Natural killer cell treated with Interleukin-12 subunit alpha and Interleukin-12 subunit beta and Interleukin-15 and Interleukin-18, amount 100 ng/mL, for 72 hours (primary cell): ENCODE results near the gene STXBP2. TPM values are rescaled to one million over a fixed set of nuclear protein-coding genes. Genes with fewer than 3 reads are reported as not detected.

ENCODE experiments used
- ATAC-seq, 2 donors: fragments of 150-1000 bp; cut with Tn5 transposase in 1 of 2; sonication (Bioruptor Pico), chemical (Tn5 transposase) in 1 of 2; 2 replicates each; pipeline ENCODE4 v1.10.0; 2021
- DNase-seq: peaks from one replicate; pipeline ENCODE4 v3.0.0; 2022; ENCODE audit warnings: low spot score
- H3K27ac Mint-ChIP-seq, 2 donors: 1 replicate in 1 of 2; 2 replicates in 1 of 2; pipeline ENCODE4 v1.8.0; 2022; ENCODE audit warnings: mixed read lengths in 2 of 2, mild to moderate bottlenecking in 1 of 2, moderate library complexity in 1 of 2
- H3K27me3 Mint-ChIP-seq, 2 donors: 1 replicate in 1 of 2; 2 replicates in 1 of 2; pipeline ENCODE4 v1.8.0; 2022; ENCODE audit warnings: mixed read lengths in 2 of 2
- H3K36me3 Mint-ChIP-seq: one replicate; pipeline ENCODE4 v1.8.0; 2022; ENCODE audit warnings: mixed read lengths
- H3K4me1 Mint-ChIP-seq, 2 donors: 1 replicate in 1 of 2; 2 replicates in 1 of 2; pipeline ENCODE4 v1.8.0; 2022; ENCODE audit warnings: low read depth in 2 of 2, mixed read lengths in 2 of 2, mild to moderate bottlenecking in 1 of 2
- H3K4me3 Mint-ChIP-seq: one replicate; pipeline ENCODE4 v1.8.0; 2022; ENCODE audit warnings: mixed read lengths
- H3K9me3 Mint-ChIP-seq: 2 replicates; pipeline ENCODE4 v1.8.0; 2022; ENCODE audit warnings: mixed read lengths
- total RNA-seq, 2 donors: library from RNA; stranded (reverse); gene quantifications; one replicate each; pipeline ENCODE4 v1.2.3, GENCODE V29; 2022

Gene STXBP2
- total RNA-seq, 2 donors from 2014 or later, result 233 to 247 TPM

DNA sequence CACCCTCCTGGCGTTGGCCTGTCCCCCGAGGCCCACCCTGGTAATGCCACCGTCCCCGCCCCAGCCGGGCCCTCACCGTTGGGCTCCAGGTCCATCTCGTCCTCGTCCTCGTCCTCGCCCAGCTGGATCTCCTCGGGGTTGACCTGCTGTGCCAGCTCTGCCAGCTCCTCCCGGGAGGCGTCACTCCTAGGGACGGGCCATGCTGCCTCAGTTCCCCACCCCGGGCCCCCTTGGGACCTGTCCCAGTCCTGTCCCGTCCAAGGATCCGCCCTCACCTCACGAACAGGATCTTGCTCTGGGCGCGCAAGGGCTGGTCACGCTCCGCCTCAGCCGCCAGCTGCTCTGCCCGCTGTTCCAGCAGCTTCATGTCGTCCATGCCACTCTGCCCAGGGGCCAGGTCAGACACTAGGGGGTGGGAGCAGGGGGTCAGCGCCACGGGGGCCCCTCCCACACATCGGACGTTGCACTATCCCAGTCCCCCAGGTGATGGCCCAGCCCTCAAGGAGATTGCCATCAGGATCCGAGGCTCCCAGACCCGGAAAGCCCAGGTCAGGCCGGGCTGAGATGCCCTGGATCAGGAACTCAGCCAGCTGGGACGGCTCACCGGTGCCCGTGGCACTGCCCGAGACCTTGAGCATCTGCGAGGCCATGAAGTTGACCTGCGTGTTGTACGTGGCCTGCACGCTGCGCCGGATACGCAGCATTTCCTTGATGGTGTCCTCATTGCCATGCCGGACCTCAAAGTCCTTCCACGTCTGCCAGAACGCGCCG, 17.1 kb upstream of the STXBP2 start:
- Mint-ChIP-seq H3K4me3 (no peak overlapping the region), H3K27ac (no peak overlapping the region), H3K4me1 (peaks cover 0 to 10% of the 10 kb centered on the region in 2 donors), H3K27me3 (no peaks in the 10 kb centered on the region), H3K36me3 (no peaks in the 10 kb centered on the region), H3K9me3 (no peaks in the 10 kb centered on the region)
- ATAC-seq (no peak), DNase-seq (no peak)

DNA sequence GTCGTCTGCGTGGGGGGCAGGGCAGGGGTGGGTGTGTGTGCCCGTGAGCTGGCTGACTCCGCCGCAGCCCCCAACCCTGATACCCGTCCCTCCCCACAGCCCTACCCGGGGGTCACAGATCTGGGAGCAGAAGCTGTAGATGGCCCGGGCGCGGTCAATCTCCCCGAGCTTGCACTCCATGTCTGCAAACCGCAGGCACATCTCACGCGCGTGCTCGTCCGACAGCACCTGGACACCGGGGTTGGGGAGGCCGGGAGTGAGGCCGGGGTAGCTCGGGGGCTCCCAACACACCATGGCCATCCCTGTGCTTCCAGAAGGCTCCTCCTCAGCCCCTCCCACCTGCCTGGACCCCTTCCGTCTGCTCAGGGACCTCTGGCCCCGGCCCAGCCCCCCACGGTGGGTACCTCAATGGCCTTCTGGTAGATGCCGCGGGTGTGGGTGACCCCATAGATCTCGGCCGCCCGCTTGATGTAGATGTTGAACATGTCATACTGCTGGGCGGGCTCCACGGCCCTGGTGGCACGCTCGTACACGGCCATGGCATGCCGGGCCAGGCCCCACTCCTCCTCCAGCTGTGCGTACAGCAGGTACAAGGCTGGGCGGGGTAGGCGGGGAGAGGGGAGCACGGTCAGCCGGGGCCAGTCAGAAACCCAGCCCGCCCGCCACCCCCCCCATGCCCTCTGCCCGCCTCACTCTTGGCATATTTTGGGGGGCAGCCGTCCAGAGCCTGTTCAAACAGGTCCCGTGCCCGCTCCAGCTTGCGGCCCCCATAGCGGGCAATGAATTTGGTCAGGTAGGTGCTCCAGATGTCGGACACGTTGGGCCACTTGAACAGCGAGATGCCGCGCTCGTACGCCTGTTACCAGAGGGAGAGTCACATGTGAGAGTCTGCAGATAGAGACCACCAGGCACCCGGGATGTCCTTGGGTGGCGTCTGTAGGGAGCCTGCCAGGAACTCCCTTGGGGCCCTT, 16.2 kb upstream of the STXBP2 start:
- H3K27me3 Mint-ChIP-seq, result no peaks in the 10 kb centered on the region
- no peak overlapping the region for H3K27ac Mint-ChIP-seq
- H3K4me3 Mint-ChIP-seq, result no peak overlapping the region
- ATAC-seq (no peak), DNase-seq (no peak)
- H3K9me3 Mint-ChIP-seq, result no peaks in the 10 kb centered on the region
- H3K4me1 Mint-ChIP-seq, result peaks cover 0 to 10% of the 10 kb centered on the region in 2 donors
- H3K36me3 Mint-ChIP-seq, result no peaks in the 10 kb centered on the region

DNA sequence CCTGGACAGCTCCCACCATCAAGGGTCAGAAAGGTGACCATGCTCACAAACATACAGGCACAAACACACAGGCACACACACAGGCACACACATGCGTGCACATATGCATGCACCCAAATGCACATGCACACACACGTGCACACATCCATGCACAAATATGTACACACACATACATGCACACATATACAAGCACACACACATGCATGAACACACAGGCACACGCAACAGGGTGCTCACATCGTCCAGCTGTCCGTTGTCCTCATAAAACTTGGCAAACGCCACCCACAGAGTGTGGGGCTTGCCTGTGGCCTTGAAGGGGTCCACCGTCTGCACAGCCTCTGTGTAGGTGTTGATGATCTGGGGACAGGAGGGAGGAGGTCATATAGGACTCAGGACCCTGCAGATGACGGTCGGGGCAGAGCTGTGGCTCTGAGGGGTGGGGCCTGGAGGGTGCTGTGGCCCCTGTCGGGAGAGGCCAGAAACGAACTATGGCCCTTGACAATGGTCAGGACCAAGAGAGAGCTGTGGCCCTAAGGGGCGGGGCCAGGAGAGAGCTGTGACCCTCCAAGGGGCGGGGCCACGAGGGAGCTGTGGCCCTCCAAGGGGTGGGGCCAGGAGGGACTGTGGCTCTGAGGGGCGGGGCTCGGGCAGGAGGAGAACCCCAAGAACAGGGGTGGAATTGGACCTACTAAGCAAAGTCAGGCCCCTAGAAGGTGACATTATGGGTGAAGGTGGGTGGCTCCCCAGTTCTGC, 13.8 kb upstream of the STXBP2 start:
- H3K4me1 Mint-ChIP-seq, result peaks cover 1 to 19% of the 10 kb centered on the region in 2 donors
- no peak overlapping the region for H3K4me3 Mint-ChIP-seq
- H3K9me3 Mint-ChIP-seq, result no peaks in the 10 kb centered on the region
- H3K27ac Mint-ChIP-seq, result no peak overlapping the region
- DNase-seq, result no peak
- ATAC-seq, result peak in 1 of 2 donors; percentile 26
- no peaks in the 10 kb centered on the region for H3K27me3 Mint-ChIP-seq
- no peaks in the 10 kb centered on the region for H3K36me3 Mint-ChIP-seq

DNA sequence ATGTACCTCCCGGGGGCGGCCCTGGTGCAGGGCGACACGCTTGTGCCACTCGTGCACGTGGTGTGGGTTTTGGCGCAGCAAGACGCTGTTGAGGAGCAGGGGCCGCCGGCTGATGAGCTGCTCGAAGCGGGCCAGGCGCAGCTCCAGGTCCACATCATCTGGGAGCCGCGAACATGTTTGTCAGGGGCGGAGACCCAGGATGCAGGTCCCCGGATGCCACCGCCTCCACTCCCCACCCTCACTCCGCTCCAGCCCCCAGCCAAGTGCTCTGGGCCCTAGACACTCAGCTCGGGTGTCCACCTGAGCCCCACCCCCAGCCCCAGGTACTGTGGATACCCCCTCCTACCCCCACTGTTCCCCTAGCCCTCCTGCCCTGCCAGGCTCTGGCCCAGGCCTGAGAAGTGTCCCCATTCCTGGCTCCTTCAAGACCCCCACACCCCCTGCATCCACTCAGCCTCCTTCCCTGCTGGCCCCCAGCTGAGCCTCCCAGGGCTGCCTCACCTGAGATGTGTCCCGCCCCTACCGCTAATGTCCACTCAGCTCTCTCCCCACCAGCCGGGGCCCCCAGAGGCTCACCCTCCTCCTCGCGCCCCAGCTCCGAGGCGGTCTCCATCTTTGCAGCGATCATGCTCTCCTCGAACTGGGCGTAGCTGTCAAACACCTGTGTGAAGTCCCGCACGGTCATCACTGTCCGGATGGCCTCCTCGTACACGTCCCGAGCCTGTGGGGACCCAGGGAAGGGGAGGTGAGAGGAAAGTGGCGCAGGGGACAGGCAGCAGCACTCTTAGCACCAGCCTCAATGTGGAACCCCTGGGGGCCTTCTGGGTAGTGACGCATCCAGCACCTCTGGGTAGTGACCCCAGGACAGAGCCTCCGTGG, 12.9 kb upstream of the STXBP2 start:
- no peaks in the 10 kb centered on the region for H3K9me3 Mint-ChIP-seq
- ATAC-seq (no peak), DNase-seq (no peak)
- H3K27ac Mint-ChIP-seq, result no peak overlapping the region
- H3K4me1 Mint-ChIP-seq, result peaks cover 10 to 20% of the 10 kb centered on the region in 2 donors
- H3K4me3 Mint-ChIP-seq, result no peak overlapping the region
- H3K27me3 Mint-ChIP-seq, result no peaks in the 10 kb centered on the region
- no peaks in the 10 kb centered on the region for H3K36me3 Mint-ChIP-seq

DNA sequence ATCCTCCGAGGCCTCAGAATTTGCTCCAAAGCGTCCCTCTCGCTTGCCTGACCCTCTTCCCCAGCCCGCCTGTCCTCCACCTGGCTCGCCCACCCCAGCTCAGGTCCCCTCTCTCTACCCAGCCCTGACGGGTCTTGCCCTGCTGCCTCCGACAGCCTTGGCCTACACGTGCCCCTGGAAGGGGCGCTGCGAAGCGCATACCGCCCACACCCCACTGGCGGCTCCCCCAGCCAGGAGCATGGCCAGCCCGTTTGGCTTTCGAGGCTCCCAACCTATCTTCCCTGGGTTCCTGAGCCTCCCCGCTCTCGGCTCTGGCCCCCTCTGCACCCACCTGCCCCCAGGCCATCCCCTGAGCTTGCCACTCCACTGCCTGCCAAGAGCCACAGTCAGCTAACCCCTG, 12.1 kb upstream of the STXBP2 start:
- H3K27ac Mint-ChIP-seq, result no peak overlapping the region

DNA sequence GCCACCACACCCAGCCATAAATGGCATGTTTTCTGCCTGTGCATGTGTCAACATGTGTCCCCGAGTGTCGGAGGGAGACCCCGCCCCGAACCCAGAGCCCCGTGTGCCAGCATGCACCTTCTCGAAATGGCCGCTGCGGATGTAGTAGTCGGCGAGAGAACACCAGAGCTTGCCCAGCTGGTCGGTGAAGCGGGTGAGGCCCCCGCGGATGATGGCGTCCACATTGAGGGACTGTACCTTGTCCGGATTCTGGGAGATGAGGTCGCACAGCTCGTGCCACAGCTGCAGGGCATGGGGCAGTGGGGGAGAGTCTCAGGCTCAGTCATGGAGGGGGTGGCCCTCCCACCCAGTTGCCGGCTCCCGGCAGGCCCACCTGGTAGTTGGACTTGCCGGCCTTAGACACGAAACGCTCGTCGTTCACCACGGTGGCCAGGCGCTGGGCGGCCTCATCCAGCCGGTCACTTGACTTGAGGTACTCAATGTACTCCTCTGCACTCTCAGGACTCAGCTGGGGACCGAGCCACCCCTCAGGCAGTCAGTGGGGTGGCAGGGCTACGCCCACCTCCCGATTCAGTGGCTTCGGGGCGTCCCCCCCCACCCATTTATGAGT, 11.0 kb upstream of the STXBP2 start:
- H3K27ac Mint-ChIP-seq, result no peak overlapping the region
- no peak for DNase-seq
- H3K36me3 Mint-ChIP-seq, result peaks cover 9% of the 10 kb centered on the region
- H3K4me3 Mint-ChIP-seq, result no peak overlapping the region
- peaks cover 29 to 38% of the 10 kb centered on the region in 2 donors for H3K4me1 Mint-ChIP-seq
- ATAC-seq, result no peak
- no peaks in the 10 kb centered on the region for H3K27me3 Mint-ChIP-seq
- H3K9me3 Mint-ChIP-seq, result no peaks in the 10 kb centered on the region

More for the DNA sequence above, 12.1 kb upstream of the STXBP2 start:
- Mint-ChIP-seq H3K4me3 (no peak overlapping the region), H3K36me3 (peaks cover 8% of the 10 kb centered on the region), H3K9me3 (no peaks in the 10 kb centered on the region), H3K27me3 (no peaks in the 10 kb centered on the region), H3K4me1 (peaks cover 18 to 28% of the 10 kb centered on the region in 2 donors)
- no peak for DNase-seq
- no peak for ATAC-seq

DNA sequence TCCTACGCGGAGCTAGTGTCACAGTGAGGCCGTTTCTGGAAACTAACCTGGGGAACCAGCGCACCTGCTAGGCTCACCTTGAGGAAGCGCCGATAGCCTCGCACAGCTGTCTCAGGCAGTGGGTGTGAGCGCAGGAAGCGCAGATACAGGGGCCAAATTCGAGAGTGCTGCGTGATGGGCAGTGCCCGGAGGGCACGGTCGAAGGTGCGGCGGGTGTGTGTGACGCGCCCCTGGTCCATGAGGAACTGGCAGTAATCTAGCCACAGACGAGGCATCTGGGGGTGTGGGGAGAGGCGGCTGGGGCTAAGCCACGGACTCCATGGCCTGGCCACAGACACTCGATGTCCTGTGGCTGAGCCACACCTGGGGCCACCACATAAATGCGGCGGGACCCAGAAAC, 9.7 kb upstream of the STXBP2 start:
- Mint-ChIP-seq H3K36me3 (peaks cover 9% of the 10 kb centered on the region), H3K4me3 (no peak overlapping the region), H3K4me1 (peaks cover 31 to 39% of the 10 kb centered on the region in 2 donors), H3K27me3 (no peaks in the 10 kb centered on the region), H3K27ac (no peak overlapping the region), H3K9me3 (no peaks in the 10 kb centered on the region)
- DNase-seq, result no peak
- no peak for ATAC-seq

DNA sequence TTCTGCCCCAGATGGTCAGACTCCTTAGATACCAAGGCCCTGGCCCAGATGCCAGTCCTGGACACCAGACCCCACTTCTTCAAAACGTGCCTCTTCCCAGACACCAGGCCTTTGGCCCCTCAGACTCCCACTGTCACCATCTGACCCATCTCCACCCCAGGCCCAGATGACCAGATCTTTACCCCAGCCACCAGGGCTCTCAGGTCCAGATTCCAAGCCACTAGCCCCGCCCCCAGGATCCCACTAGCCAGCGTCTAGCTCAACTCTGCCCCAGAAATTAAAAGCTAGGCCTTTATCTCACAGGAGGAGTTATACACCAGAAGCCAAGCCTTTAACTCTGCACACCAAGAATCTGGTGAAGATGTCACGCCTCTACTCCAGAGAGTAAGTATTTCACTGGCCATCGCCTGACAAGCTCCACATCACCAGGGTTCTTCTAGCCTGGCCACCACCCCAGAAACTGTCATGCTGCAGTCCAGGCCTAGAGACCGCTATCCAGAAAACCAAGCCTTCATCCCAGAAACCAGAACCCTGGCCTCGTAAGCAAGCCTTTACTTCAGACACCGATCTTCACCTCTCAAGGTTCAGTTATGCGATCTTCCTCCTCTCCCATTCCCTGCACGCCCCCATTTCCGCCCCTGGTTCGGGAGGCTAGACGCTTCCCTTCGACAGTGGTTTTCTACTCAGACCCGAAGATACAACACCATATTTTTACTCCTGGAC, 8.2 kb upstream of the STXBP2 start:
- DNase-seq (no peak), ATAC-seq (no peak)
- H3K4me3 Mint-ChIP-seq, result peak overlapping the region; percentile 99
- H3K27ac Mint-ChIP-seq, result peak overlapping the region; percentile 95 to 99
- H3K9me3 Mint-ChIP-seq, result no peaks in the 10 kb centered on the region
- no peaks in the 10 kb centered on the region for H3K27me3 Mint-ChIP-seq
- H3K4me1 Mint-ChIP-seq, result peaks cover 31 to 37% of the 10 kb centered on the region in 2 donors
- H3K36me3 Mint-ChIP-seq, result peaks cover 9% of the 10 kb centered on the region

DNA sequence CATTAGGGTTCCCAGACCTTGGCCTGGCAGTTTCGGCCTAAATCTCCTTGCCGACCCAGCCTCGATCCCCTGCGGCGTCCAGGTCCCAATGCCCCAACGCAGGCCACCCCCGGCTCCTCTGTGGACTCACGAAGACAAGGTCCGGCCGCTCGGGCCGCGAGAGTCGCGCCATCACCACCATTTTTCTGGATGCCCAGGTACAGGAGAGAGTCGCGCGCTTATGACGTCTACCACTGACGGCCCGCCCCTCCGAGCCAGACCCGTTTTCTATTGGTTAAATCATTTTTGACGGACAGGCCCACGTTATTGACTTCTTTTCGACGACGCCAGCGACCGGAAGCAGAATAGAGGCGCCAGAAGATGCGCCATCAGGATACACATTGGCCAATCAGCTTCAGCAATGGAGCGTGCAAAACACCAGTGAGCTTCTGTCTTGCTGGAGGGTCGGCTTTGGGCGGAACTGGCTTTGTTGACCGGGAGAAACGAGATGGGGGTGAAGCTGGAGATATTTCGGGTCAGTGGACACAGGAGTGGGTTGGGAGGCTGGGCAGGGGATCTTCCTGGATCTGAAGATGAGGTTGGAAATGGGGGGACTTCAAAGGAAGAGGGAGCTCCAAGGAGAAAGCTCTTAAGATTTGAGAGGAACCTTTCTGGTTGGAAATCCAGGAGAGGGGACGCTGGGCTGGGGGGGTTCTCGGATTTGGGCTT, 7.4 kb upstream of the STXBP2 start, which contains the start of the genes PET100 and XAB2:
TSS of gene PET100 (plus strand) at position 447 of the 708 bp plus-strand sequence. CDS start at position 488, 41 bp downstream.
TSS of gene XAB2 (minus strand) at position 199 of the 708 bp plus-strand sequence. CDS start at position 181, 18 bp downstream.
- peaks cover 9% of the 10 kb centered on the region for H3K36me3 Mint-ChIP-seq
- no peaks in the 10 kb centered on the region for H3K9me3 Mint-ChIP-seq
- no peaks in the 10 kb centered on the region for H3K27me3 Mint-ChIP-seq
- H3K4me3 Mint-ChIP-seq, result peak within 1 kb of the TSS; percentile 99
- H3K4me1 Mint-ChIP-seq, result peaks cover 31 to 41% of the 10 kb centered on the region in 2 donors
- ATAC-seq (peak; percentile 97 to 98), DNase-seq (peak; percentile 95)
- peak within 1 kb of the TSS; percentile 95 to 99 for H3K27ac Mint-ChIP-seq

DNA sequence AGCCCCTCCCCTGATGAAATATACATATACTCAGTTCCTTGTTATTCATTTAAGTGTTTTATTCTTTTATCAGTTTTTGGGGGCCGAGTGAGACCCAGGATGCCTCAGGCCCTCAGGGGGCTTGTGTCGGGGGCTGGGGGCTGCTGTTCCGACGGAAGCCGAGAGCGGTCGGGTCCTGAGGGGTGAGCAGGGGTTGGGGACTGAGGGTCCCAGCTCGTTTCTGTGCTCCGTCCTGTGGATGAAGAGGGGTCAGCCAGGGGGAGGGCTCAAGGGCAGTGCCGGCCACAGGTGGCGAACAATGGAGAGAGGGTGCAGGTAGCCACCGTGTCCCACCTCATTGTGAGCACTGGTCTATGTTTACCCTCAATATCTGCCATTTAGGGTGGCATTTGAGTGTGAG, 5.3 kb upstream of the STXBP2 start:
- H3K27me3 Mint-ChIP-seq, result no peaks in the 10 kb centered on the region
- H3K27ac Mint-ChIP-seq, result no peak overlapping the region
- DNase-seq (no peak), ATAC-seq (no peak)
- peaks cover 34 to 49% of the 10 kb centered on the region in 2 donors for H3K4me1 Mint-ChIP-seq
- no peaks in the 10 kb centered on the region for H3K9me3 Mint-ChIP-seq
- no peak overlapping the region for H3K4me3 Mint-ChIP-seq
- H3K36me3 Mint-ChIP-seq, result peaks cover 9% of the 10 kb centered on the region

DNA sequence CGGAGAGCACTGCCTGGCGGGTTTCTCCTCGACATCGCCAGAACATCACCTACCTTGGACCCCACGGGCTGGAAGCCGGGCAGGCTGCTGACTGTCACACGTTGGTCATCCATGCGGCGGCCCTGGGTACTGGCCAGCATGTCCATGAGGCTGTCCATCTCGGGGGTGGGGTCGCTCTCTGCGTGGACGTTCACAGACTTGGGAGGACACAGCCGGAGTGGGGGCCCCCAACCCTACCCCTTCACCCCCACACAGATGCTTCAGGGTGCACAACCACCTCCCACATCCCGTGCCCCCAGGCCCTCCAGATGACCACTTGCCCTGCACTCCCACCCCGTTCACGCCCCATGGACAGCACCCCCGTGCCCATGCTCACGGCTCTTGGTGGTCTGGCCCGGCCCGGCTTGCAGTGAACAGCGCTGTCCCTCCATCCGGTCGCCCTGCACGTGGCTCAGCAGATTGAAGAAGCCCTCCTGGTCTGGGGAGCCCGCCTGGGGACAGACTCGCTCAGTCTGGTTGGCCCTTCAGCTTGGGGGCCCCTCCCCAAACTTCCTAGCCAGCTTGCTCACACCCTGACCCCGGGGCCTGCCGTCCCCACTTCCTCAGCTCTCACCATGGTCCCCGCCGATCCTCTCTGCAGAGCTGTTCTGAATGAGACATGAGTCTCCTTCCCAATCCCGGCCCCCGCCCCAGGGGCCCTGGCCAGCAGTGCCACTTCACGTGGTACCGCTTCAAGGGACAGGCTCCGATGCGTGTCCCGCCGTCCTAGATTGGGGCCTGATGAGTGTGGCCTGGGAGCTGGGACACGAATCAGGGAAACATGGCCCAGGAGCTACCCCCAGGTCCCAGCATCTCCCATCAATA, 4.3 kb upstream of the STXBP2 start:
- Mint-ChIP-seq H3K27me3 (no peaks in the 10 kb centered on the region), H3K4me3 (no peak overlapping the region), H3K4me1 (peaks cover 36 to 46% of the 10 kb centered on the region in 2 donors), H3K27ac (peak overlapping the region in 1 of 2 donors; percentile 28), H3K9me3 (no peaks in the 10 kb centered on the region), H3K36me3 (peaks cover 9% of the 10 kb centered on the region)
- no peak for ATAC-seq
- DNase-seq, result no peak
